ENCODE data around the gene FRMD4B.

Gene FRMD4B

DNA sequence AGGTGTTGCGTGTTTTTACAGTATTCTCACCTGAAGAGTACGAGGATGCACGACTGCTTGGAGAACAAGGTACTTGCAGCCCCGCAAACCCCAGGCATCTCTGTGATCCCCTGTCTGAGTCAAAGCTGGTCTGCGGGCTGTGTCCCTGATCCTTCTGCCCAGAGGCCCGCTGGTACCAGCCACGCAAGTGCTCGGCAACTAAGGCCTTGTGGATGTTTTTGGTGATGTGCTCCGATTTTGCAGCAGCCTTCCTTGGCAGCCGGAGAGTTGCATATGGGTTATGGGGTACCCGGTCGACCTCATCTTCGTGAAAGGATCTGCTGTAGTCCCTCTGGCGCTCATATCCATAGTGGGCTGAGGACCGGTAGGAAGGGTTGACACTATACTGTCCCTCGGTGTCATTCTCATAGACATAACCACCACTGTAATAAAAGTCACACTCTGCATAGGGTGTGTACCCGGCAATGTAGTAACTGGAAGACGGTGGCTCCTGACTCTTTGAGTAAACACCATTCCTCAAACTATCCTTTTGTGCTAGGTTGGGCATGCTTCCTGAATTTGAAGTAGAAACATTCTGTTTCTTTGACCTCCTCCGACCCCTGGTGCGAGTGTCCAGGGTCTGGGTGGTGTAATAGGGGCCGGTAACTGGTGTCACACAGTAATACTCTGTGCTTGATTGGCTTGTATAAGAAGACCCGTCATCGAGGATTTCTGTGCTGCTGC, 204.9 kb downstream of the FRMD4B start:
- DNase-seq (ENCODE audit: extremely low read depth in 1 of 2, low read depth in 1 of 2): no peak

DNA sequence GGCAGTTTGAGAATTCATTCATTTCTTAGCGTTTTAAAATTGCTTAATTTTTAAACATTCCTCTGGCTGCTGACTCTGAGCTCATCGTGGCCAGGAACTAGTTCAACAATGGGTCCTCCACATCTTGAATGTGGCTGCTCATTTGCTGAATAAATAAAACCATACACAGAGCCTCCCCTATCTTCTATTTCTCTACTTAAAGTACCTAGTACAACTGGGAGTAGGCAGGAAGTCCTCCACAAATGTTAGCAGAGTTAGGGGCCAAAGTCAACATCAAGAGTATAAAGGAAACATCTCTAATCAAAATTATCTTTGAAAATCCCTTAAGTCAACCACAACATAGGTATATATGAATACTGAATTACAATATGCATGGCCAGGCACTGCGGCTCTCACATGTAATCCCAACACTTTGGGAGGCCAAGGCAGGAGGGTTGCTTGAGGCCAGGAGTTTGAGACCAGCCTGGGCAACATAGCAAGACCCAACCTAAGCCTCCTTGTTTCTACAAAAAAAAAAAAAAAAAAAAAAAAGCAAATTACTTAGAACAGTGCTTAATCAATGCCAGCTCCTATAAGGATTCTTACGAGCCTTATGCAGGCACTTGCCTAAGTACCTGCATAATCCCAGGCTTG, 206.0 kb downstream of the FRMD4B start:
- DNase-seq (ENCODE audit: extremely low read depth in 1 of 2, low read depth in 1 of 2): no peak

DNA sequence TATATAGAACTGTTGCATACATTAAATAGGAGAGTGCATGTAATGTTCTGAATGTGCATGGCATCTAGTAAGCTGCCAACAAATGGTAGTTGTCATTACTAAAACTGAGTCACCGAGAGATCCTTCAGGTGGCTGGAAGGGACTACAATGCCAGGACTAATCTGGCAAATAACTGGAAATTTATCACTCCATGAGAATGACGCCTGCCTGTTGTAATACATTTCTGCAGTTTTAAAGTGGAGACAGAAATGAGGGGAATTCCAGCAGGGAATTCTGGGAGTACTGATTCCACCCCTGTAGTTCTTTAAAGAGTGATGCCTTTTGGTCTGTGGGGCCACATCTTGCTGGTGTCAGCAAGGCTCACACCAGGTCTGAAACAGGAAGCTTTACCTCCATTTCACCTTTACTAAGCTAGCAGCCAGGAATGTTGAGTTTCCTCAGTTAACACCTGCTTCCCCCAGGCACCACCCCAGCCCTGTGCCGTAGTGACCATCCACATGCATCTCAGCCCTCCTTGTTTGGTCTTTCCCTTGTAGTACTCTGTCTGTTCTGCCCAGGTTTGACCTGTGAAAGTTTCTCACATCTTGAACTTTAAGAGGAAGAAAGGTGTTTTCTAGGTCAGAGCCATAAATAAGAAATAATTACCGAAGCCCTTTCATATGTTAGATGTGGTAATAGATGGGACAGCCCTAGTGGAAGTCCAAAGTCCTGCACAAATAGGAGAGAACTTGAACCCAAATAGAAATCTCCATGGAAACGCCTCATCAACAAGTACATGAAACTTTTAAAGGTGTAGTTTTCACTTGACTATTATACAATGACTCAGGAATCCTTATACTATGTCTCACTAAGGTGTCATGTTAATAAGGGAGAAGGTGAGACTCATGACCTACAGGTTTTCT, 206.8 kb downstream of the FRMD4B start:
- DNase-seq (ENCODE audit: extremely low read depth in 1 of 2, low read depth in 1 of 2): no peak

DNA sequence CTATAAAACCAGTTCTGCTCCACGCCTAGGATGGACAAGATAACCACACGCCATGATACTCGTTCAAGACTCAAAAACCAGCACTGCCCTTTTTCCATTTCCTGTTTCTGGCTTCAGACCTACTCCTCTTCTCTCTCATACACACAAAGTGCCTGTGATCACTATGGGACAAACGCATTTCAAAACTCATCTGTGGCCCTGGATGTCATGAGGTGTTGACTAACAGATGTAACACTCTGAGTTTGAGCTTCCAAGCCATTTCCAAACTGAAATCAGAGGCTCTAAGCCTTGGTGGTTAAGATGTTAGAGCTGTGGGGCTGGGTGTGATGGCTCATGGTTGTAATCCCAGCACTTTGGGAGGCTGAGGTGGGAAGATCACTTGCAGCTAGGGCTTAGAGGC, 207.8 kb downstream of the FRMD4B start:
- DNase-seq (ENCODE audit: extremely low read depth in 1 of 2, low read depth in 1 of 2): no peak

DNA sequence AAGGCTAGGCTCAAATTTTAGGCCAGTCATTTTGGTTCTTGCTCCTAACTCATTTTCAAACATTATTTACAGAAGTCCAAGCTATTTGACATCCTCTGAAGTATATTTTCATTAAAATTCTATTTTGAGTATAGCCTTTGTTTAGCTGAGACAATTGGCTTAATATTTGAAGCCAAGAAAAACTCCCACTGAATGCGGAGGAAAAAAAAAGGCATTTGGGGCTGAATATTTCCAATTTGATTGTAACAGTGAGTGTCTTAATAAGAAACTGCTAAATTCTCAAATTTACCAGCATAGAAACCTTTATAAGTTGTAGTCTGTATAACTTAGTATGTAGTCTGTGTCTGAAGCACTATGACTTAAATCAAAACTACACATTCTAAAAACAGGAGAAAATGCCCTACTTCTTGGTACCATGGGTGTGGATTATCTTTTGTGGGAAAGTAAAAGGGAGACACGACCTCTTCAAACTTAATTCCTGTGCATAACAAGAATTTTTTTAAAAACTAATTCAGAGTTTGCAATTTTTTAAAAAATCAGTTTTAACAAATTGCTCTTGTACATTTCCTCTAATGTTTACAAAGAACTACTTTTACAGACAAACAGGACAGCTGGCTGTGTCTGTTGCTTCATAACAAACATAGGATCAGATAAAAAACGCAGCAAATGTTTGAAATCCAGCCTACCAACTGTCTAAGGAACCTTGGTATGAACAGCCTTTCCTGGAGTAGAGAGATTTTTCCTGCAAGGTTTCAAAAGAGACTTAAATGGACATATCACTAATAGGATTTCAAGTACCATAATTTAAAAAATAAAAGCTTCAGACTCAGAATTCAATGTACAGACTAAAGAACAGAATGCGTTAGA, 210.8 kb downstream of the FRMD4B start:
- DNase-seq (ENCODE audit: extremely low read depth in 1 of 2, low read depth in 1 of 2): no peak

DNA sequence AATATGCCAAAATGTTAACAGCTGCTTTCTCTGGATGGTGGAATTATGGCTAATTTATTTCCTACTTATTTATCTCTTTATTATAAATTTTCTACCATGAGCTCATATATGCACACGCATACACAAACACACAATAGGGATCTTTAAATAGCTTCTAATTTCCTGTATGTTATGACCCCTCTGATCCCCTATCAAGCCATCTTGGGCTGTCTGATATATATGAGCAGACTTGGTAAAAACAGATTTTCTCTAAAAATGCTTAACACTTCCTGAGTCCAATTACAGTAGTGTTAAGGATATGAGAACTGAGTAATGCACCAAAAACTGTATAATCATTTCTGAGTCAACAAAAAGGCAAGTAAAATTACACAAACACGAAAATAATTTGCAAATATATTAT, 211.4 kb downstream of the FRMD4B start:
- no peak for DNase-seq (ENCODE audit: extremely low read depth in 1 of 2, low read depth in 1 of 2)

DNA sequence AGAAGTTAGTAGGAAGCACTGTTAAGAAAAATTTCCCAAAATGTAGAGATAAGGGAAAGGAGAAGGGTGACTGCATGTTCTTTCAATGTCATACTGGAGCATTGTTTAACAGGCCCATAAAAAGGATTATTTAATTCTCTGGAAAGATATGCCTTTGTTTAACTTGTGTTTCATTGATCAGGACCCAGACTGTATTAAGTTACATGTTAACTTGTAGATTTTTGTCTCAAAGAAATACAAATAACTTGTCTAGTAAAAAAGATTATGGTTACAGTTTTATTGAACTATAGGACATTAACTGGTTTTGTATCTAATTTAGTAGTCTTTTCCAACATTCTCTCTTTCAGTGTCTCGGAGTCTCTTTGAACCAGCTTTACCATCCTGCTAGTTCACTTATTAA, 213.8 kb downstream of the FRMD4B start:
- no peak for DNase-seq (ENCODE audit: extremely low read depth in 1 of 2, low read depth in 1 of 2)

DNA sequence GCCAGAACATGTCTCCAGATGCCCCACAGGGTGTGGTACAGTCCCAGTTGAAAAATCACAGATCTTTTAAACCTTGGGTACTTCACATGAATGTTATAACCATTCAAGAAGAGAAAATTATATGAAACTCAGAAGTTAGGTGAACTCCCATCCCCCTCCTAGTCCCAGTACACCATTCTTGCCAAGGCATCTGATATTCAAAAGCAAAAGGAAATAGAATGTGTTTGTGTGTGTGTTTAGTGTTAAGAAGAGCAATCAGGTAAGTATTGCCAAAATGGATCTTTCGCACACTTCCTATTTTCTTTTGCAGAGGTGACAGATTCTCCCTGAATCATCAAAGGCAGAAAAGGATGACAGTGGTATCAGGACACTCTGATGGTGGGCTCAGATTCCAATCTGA, 219.4 kb downstream of the FRMD4B start:
- DNase-seq (ENCODE audit: extremely low read depth in 1 of 2, low read depth in 1 of 2): no peak

DNA sequence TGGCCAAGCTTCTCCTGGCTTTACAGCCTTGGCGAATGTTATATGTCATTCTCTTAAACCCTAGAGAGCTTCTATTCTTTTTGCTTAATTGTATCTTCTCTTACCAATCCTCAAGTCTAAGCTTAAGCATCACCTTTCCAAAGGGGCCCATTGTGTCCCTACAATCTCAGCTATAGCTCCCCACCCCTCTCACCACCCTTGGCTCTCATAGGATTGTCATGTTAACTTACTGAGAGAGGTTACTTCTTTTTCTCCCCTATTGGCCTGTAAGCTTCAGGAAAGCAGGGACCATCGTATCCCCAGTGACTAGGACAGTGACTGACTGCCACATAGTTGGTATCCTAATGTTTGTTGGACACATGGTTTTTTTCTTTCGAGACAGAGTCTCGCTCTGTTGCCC, 220.1 kb downstream of the FRMD4B start:
- no peak for DNase-seq (ENCODE audit: extremely low read depth in 1 of 2, low read depth in 1 of 2)

DNA sequence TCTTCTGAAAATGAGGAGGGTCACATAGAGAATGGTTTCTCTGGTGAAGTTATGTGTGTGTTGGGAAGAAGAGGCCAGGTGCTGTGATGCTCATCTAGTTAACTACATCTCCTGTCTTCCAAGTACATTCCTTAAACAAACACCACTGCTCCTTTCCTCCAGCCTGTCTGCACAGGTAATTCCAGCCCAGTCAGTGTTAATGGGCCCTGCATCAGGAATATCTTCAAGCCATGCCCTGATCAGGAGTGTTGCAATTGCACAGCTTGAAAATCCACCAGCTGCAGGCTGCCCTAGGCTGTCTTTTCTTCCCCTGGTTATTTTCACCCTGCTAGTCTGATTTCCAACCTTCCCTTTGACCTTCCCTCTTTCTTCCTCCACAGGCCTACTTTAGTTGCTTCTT, 221.6 kb downstream of the FRMD4B start:
- DNase-seq (ENCODE audit: extremely low read depth in 1 of 2, low read depth in 1 of 2): no peak

DNA sequence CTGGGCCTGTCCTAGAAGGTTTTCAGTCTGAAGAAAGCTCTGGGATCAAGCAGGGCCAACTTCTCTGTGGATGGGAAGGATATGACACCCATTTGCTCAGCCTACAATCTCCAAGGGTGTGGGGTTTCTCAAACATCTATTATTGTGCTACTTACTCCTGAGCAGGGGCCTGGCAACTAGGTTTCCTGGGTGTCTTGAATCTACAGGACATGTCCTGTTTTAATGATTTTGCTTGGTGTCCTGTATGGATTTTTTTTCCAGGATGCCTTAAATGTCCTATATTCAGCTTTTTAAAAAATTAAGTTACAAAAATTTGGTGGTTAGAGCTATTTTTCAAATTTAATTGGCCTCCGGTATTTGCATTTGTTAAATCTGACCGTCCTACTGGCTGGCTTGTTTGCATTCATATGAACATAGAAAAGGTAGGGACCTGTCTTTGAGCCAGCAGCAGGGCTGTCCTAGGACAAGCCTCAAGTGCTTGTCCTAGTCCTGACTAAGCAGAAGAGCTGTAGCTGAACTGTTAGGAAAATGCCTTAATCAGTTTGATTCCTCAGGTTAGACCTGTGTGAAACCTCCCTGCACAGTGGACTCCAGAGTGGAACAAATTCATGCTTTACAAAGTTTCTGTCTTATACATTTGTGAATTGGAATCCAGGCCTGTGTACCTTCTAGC, 223.4 kb downstream of the FRMD4B start:
- DNase-seq (ENCODE audit: extremely low read depth in 1 of 2, low read depth in 1 of 2): no peak

DNA sequence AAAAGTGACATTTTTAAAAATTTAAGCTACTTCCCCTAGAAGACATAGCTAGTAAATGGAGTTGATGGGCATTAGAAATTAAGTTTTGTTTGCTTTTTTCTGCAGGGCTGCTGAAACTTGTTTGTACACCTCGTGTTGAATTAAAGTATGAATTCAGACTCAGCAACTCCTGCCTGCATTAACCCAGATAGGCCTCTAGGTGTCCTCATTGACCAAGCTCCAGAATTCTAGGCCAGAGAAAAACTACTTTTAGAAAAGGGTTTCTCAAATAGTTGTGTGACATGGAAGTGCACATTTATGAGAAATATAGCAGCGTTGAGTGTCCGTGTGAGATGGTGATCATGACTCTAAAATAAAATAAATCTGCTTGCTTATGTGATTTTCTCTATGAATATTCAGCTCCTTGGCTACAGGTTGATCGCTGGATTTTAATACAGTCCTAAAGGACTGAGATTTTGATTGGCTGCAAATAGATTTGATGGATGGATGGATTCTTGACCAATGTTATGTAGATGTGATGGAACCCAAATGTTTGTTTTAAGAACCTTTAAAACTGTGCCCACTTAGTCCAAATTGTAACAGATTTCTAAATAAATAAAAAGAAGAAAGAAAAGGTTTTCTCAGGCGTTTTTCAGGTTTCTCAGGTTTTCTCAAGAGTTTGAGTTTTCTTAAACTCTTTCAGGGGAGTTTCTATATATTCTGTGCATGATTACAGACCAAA, 224.1 kb downstream of the FRMD4B start:
- no peak for DNase-seq (ENCODE audit: extremely low read depth in 1 of 2, low read depth in 1 of 2)

DNA sequence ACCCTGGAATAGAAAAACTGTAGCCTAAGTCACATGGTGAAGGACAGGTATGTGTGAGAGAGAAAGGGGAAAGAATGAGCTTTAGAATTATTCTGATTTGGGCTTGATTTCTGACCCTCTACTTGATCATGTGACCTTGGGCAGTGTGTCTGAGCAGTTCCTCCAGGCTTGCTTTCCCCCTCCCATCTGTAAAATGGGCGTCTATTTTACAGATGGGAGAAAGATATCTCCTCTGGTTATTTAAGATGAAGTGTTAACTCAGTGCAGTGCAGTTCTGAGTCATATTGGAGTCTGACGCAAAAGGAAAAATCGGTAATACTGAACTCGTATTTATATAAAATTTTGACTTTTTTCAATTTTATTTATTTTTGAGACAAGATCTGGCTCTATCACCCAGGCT, 225.4 kb downstream of the FRMD4B start:
- DNase-seq (ENCODE audit: extremely low read depth in 1 of 2, low read depth in 1 of 2): no peak

DNA sequence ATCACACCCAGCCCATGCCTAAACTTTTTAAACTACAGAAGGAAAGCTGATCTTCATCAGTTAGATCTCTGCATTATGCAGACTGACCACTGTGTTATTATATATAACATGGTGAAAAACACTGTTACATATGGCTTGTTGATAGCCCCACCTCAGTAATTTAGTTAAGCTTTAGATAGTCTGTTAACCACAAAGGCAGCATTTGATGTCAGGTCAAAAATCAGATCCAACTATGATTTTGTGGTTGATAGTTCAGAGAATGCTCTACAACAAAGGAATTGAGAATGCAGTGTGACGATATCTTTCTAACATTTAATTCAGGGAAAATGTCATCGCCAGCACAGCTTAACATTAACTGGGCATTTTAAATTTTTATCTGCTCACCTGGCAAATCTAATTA, 225.8 kb downstream of the FRMD4B start:
- DNase-seq (ENCODE audit: extremely low read depth in 1 of 2, low read depth in 1 of 2): no peak

DNA sequence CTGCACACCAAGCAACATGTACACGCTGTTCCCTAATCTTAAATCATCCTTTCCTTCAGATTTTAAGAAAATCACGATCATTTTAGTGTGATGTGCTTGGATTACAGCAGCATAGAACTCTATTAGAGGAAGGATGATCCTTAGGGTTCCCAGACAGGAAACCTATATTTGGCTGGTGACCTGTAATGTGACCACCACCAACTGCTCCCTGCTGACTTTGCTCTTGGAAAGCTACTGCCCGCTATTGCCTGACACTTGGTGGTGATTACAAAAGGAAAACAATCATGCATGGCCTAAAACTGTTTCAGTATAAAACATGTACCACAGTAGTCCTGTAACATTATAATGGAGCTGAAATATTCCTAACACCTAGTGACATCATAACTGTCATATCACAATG, 236.3 kb downstream of the FRMD4B start:
- no peak for DNase-seq (ENCODE audit: extremely low read depth in 1 of 2, low read depth in 1 of 2)

DNA sequence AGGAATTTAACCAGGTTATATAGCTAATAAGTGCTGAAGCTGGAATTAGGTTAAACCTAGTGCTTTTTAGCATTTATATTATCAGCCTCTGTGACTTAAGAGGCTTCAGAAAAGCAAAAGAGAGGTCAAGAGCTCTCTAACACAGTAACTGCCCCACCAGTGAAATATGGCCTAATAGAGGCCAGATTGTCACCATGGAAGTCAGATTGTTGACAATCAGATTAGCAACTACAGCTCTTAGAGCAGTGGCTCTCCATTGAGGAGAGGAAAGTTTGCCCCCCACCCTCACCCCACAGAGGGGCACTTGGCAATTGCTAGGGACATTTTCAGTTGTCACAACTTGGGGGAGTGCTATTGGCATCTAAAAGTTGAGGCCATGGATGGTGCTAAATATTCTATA, 240.2 kb downstream of the FRMD4B start:
- DNase-seq (ENCODE audit: extremely low read depth in 1 of 2, low read depth in 1 of 2): no peak

DNA sequence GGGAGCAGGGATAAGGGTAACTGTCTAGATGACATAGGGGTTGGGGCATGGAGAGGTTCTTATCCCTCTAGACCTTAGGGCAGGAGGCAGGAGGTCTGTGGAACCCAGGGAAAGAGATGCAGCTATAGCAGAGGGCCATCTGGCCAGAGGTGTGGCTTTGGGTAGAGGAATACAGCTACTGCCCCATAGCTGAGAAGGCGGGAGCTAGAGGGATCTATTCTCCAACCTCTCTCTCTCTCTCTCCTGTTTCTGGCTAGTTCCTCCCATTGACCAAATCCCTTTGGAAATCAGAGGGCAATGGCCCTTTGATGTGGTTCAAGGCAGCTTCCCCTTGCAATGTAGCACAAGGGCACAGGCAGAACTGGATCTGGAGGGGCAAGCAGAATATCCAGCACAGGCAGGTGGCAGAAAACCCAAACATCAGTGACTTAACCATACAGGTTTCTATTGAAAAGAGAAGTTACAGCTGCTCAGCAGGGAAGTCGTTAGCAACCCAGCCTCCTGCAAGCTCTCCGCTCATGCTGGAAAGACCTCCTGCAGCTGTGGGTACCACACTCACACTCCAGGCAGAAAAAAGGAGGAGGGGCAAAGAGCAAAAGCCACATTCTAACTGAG, 241.2 kb downstream of the FRMD4B start:
- DNase-seq (ENCODE audit: extremely low read depth in 1 of 2, low read depth in 1 of 2): no peak

DNA sequence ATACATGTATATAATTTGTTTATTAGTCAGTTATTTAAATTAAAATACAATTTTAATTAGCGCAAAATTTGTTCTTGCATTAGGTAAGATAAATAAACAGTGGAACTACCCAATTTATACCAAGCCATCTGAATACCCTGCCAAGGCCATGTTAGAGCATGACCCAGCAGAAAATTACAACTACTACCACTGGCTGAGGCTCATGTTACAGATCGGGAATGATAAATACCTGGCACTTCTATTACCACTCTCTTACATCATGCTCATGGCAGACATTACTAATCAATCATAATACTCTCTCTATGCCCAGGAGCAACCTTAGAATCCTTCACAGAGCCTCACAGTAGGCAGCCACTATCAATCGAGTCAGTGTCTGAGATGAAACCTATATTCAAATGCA, 242.3 kb downstream of the FRMD4B start:
- DNase-seq (ENCODE audit: extremely low read depth in 1 of 2, low read depth in 1 of 2): no peak

DNA sequence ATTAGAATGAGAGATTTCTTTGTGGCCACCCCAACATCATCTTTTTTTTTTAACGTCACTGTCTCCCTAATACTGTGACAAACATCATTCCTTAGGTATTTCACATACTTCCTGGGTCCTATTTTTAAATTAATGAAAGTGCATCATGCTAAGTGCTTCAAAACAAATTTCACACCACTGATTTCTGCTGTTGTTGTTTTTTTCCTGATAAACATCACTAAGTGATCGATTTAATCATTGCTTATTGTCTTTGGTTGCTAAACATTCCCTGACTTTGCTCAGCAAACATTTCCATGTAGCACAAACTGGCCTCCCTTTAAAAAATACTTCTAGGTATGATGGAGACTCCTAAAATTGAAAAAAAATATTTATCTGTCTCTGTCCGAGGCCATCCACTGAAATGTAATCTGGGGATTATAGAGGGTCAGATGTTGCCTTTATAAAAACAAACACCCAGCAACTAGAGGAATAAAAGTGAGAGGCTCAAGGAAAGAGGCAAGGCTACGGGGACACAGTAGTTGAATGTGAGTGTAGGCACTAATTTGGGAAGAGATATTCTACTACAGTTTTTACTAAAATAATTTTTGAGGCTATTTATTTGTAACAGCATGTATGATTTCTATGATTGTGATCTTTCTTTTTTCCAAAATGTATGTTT, 243.0 kb downstream of the FRMD4B start:
- DNase-seq (ENCODE audit: extremely low read depth in 1 of 2, low read depth in 1 of 2): no peak
